HG03378 (cell line): Measurements from ENCODE around the gene NSG2.
"Not testable (repeated sequence)": the region's sequence is repeated elsewhere in the genome, so short reads cannot be mapped to it uniquely, and the experiment has no call there.

ENCODE experiments used
- ATAC-seq: cut with Tn5 transposase; IDR thresholded peaks from one replicate; pipeline ENCODE4 v1.9.1; 2021; ENCODE audit warnings: mild to moderate bottlenecking, moderate library complexity; ENCODE audit not compliant: unreplicated experiment

The NSG2 gene

GRCh38 chr5:174045470-174046025, at the start of gene NSG2:
Gene NSG2 (plus strand): TSS chr5:174045706. CDS start chr5:174046756, 1,050 bp downstream.
- peak; percentile 67 for ATAC-seq

GRCh38 chr5:173997331-173997730, 48.2 kb upstream of the NSG2 start:
- no peak for ATAC-seq

GRCh38 chr5:173998531-173998930, 47.0 kb upstream of the NSG2 start:
- no peak for ATAC-seq

- ATAC-seq, result no peak
Measured at GRCh38 chr5:174000076-174000475, 45.4 kb upstream of the NSG2 start.

- no peak for ATAC-seq
Measured at GRCh38 chr5:174003795-174004194, 41.7 kb upstream of the NSG2 start.

- ATAC-seq, result no peak
Measured at GRCh38 chr5:174008922-174009321, 36.6 kb upstream of the NSG2 start.

- ATAC-seq, result no peak
Measured at GRCh38 chr5:174010365-174010764, 35.1 kb upstream of the NSG2 start.

GRCh38 chr5:174011441-174011840, 34.1 kb upstream of the NSG2 start:
- ATAC-seq, result no peak

GRCh38 chr5:174020069-174020927, 25.2 kb upstream of the NSG2 start:
- ATAC-seq, result not testable (repeated sequence)

GRCh38 chr5:174020928-174021304, 24.6 kb upstream of the NSG2 start:
- ATAC-seq, result no peak

GRCh38 chr5:174022384-174023095, 23.0 kb upstream of the NSG2 start:
- ATAC-seq, result no peak

GRCh38 chr5:174030286-174030685, 15.2 kb upstream of the NSG2 start:
- ATAC-seq, result no peak

GRCh38 chr5:174044466-174045254, 846 bp upstream of the NSG2 start:
- no peak for ATAC-seq

- no peak for ATAC-seq
Measured at GRCh38 chr5:174046558-174046957, 1.1 kb downstream of the NSG2 start.

GRCh38 chr5:174047472-174048099, 2.1 kb downstream of the NSG2 start:
- ATAC-seq, result no peak

- no peak for ATAC-seq
Measured at GRCh38 chr5:174052636-174053035, 7.1 kb downstream of the NSG2 start.

GRCh38 chr5:174053905-174054304, 8.4 kb downstream of the NSG2 start:
- no peak for ATAC-seq

- ATAC-seq, result no peak
Measured at GRCh38 chr5:174056064-174056847, 10.8 kb downstream of the NSG2 start.

- no peak for ATAC-seq
Measured at GRCh38 chr5:174057206-174057605, 11.7 kb downstream of the NSG2 start.
